Peyer's patch (tissue), 4 donors: Measurements from ENCODE around the gene STAC.

Source experiments
- CTCF ChIP-seq, 6 experiments: fragments of 450-650 bp in 4 of 6; fragments of 200-600 bp in 2 of 6; sonication (generic) in 1 of 6; IDR thresholded peaks; one replicate each; pipeline ENCODE4 v1.5.1; 2017 to 2019; ENCODE audit warnings: antibody characterized with exemption in 6 of 6, mild to moderate bottlenecking in 3 of 6, moderate library complexity in 1 of 6
- POLR2A ChIP-seq, 2 donors: fragments of 450-650 bp; IDR thresholded peaks; one replicate each; pipeline ENCODE4 v1.5.1; 2017; ENCODE audit warnings: antibody characterized with exemption in 2 of 2, mild to moderate bottlenecking in 2 of 2, moderate library complexity in 2 of 2

- TF ChIP-seq POLR2A (IDR thresholded peaks at IDR 0.05) (no peak), CTCF (IDR thresholded peaks at IDR 0.05) (no peak)
Observed at GRCh38 chr3:36486009-36486795, 105.9 kb downstream of the STAC start.
